GM13977 (cell line): ENCODE measurements around the gene SAPCD2.

Experiments
- DNase-seq: peaks from one replicate; pipeline ENCODE4 v3.0.0; 2012; ENCODE audit warnings: low spot score
- CTCF ChIP-seq: IDR thresholded peaks from 2 replicates; pipeline ENCODE4 v1.5.1; 2012; ENCODE audit warnings: mild to moderate bottlenecking, control low read depth; ENCODE audit not compliant: insufficient read depth; ENCODE audit errors: extremely low read depth, missing control alignments
- in situ Hi-C: fragments of 300-500 bp; cut with MboI; formaldehyde crosslinking; loops from one replicate; pipeline ENCODE4 v1.12.0; 2022; ENCODE audit warnings: low sequenced_read_pairs, low pct_unique_long_range_greater_than_20kb, mixed read lengths, inconsistent platforms; ENCODE audit not compliant: unreplicated experiment

Gene SAPCD2

GRCh38 chr9:137107312-137107921 is 37.1 kb upstream of the SAPCD2 start:
- in situ Hi-C loops, result no loop called here
- no peak for TF ChIP-seq CTCF
- DNase-seq, result no peak

- TF ChIP-seq CTCF, result no peak
- no peak for DNase-seq
- in situ Hi-C loops, result no loop called here
Observed at GRCh38 chr9:137106662-137107250, 36.4 kb upstream of the SAPCD2 start.

- DNase-seq, result no peak
- no peak for TF ChIP-seq CTCF
- in situ Hi-C loops, result no loop called here
Observed at GRCh38 chr9:137105814-137106661, 35.7 kb upstream of the SAPCD2 start.

GRCh38 chr9:137103206-137103999 is 33.0 kb upstream of the SAPCD2 start:
- DNase-seq, result no peak
- no peak for TF ChIP-seq CTCF
- in situ Hi-C loops, result no loop called here

GRCh38 chr9:137099231-137099630 is 28.9 kb upstream of the SAPCD2 start:
- no peak for TF ChIP-seq CTCF
- no peak for DNase-seq
- in situ Hi-C loops, result no loop called here

- in situ Hi-C loops, result no loop called here
- no peak for DNase-seq
- no peak for TF ChIP-seq CTCF
Observed at GRCh38 chr9:137097761-137098462, 27.6 kb upstream of the SAPCD2 start.
